Muscle layer of duodenum (tissue), 2 donors: ENCODE results near the gene MGAT4C.
"Not testable (repeated sequence)": the region's sequence is repeated elsewhere in the genome, so short reads cannot be mapped to it uniquely, and the experiment has no call there.

Experiments used
- H3K27ac ChIP-seq: one replicate; pipeline ENCODE4 v1.7.0; 2013; ENCODE audit warnings: mild to moderate bottlenecking, low read length
- H3K27me3 ChIP-seq: one replicate; pipeline ENCODE4 v1.7.0; 2013; ENCODE audit warnings: low read depth, mild to moderate bottlenecking, control low read depth, low read length
- H3K36me3 ChIP-seq, 2 donors: one replicate each; pipeline ENCODE4 v1.7.0; 2013; ENCODE audit warnings: low read length in 2 of 2, control low read depth in 1 of 2, mild to moderate bottlenecking in 1 of 2; ENCODE audit not compliant: insufficient read depth in 2 of 2, control insufficient read depth in 1 of 2
- H3K4me1 ChIP-seq, 2 donors: one replicate each; pipeline ENCODE4 v1.7.0; 2013; ENCODE audit warnings: low read length in 2 of 2, mild to moderate bottlenecking in 2 of 2, control low read depth in 1 of 2, moderate library complexity in 1 of 2; ENCODE audit not compliant: insufficient read depth in 2 of 2, control insufficient read depth in 1 of 2
- H3K4me3 ChIP-seq, 2 donors: one replicate each; pipeline ENCODE4 v1.7.0; 2013; ENCODE audit warnings: low read length in 2 of 2, low read depth in 1 of 2, mild to moderate bottlenecking in 1 of 2
- H3K9me3 ChIP-seq, 2 donors: one replicate each; pipeline ENCODE4 v1.7.0; 2013; ENCODE audit warnings: low read length in 2 of 2, control low read depth in 1 of 2, mild to moderate bottlenecking in 1 of 2; ENCODE audit not compliant: control insufficient read depth in 1 of 2
- donor health status: healthy.

Gene MGAT4C

DNA sequence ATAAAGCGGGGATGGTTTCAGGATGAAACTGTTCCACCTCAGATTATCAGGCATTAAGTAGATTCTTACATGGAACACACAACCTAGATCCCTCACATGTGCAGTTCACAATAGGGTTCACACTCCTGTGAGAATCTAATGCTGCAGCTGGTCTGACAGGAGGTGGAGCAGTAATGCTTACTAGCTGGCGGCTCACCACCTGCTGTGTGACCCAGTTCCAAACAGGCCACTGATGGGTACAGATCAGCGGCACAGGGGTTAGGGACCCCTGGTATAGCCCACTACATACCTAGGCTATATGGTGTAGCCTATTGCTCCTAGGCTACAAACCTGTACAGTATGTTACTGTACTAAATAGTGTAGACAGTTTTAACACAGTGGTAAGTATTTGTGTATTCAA lies 129.3 kb downstream of the MGAT4C start:
- not testable (repeated sequence) for H3K27ac ChIP-seq, H3K27me3 ChIP-seq, H3K36me3 ChIP-seq, H3K4me3 ChIP-seq, H3K9me3 ChIP-seq, H3K4me1 ChIP-seq

DNA sequence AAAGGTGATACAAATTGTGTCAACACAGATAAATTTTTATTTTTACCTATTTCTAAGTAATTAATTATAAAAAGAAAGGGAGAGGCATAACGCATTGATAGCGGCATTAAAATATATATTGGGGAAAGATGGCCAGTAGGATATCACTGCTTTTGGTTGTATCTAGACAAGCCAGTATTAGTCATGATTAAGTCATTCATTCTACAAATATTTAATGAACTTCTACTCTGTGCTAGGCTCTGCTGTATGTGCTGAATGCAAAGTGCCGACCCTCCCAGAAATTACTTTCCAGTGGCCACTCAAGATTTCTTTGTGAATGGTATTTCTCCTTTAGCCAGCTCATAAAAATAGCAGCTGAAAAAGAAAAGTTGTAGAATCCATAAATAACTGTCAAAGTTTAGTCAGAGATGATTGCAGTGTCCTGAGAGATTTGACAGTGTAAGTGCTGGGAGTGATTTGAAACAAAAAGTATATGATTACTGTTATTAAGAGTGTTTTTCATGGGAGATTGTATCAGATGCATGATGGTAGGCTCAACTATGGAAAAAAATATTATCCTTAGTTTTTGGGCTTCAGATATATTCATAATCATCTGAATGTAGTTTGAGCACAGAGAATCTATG lies 133.2 kb downstream of the MGAT4C start:
- no peak overlapping the region for H3K27ac ChIP-seq
- no peaks in the 10 kb centered on the region for H3K9me3 ChIP-seq

DNA sequence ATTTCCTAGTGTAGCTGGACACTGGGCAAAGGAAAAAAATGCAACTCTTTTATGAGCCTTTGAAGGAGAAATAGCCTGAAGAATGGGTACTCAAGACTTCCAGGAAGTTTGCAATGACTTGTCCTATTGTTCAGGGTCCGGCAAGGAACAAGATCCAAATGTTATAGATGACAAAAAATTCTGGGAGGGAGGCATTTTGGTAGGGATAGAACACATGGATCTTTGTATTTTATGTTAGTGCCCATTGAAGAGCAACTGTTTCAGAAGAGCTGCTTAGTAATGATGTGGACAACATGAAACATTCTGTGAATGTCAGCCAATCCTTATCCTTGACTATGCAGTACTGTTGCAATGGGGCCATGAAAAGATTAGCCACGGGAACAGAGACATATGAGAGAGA lies 138.0 kb downstream of the MGAT4C start:
- Histone ChIP-seq H3K27ac (no peak overlapping the region), H3K27me3 (no peaks in the 10 kb centered on the region), H3K4me3 (no peak overlapping the region), H3K36me3 (no peaks in the 10 kb centered on the region), H3K4me1 (no peaks in the 10 kb centered on the region), H3K9me3 (no peaks in the 10 kb centered on the region)

More for the DNA sequence above, 133.2 kb downstream of the MGAT4C start:
- H3K4me3 ChIP-seq = no peak overlapping the region
- no peaks in the 10 kb centered on the region for H3K4me1 ChIP-seq
- H3K27me3 ChIP-seq = no peaks in the 10 kb centered on the region
- no peaks in the 10 kb centered on the region for H3K36me3 ChIP-seq

DNA sequence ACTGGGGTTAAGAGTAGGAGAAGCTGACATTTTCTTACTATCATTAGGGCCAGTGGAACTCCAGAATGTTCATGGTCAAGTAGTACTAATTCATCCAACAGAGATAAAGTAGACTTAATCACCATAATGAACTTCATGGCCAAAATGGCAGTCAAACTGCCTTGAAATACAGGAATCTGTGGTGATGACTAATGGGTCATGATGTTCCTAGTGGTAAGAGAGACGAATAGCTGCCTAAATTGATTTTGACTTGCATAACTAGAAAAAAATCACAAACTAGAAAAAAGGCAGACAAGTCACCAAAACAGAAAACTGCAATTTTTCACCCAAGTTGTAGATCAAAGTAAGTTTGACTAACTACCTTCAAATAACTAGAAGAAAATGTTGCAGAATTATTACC lies 138.5 kb downstream of the MGAT4C start:
- Histone ChIP-seq H3K4me1 (no peaks in the 10 kb centered on the region), H3K9me3 (no peaks in the 10 kb centered on the region), H3K27me3 (no peaks in the 10 kb centered on the region), H3K36me3 (no peaks in the 10 kb centered on the region), H3K27ac (no peak overlapping the region), H3K4me3 (no peak overlapping the region)

DNA sequence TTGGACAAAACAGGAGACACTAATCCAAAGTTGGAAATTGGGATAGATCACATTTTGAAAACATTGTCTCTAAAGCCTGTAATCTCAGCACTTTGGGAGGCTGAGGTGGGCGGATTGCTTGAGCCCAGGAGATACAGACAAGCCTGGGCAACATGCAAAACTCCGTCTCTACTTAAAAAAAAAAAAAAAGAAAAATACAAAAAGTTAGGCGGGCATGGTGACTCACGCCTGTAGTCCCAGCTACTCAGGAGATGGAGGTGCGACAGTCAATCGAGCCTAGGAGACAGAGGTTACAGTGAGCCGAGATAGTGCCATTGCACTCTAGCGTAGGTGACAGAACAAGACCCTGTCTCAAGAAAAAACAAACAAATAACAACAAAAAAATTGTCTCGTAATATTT lies 152.1 kb downstream of the MGAT4C start:
- no peaks in the 10 kb centered on the region for H3K9me3 ChIP-seq
- H3K4me3 ChIP-seq = no peak overlapping the region

DNA sequence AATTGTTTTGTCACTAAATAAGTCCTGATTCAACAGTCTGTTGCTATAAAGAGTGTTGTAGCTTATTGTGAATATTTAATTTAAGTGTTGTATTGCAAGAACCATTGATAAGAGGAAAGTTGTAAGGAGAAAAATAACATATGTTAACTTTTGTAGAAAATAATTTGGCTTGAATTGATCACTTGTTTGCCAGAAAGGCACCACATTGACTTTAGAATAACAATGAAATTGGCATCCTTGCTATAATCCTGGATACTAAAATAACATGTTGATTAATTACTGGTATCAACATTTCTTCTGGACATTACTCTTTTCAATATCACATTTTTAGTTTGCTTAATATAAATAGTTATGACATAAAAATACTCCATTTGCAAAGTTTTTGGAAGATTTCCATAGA lies 159.0 kb downstream of the MGAT4C start:
- Histone ChIP-seq H3K4me1 (no peaks in the 10 kb centered on the region), H3K9me3 (no peaks in the 10 kb centered on the region), H3K4me3 (no peak overlapping the region), H3K36me3 (no peaks in the 10 kb centered on the region), H3K27me3 (no peaks in the 10 kb centered on the region), H3K27ac (no peak overlapping the region)

More for the DNA sequence above, 152.1 kb downstream of the MGAT4C start:
- H3K36me3 ChIP-seq = no peaks in the 10 kb centered on the region
- no peaks in the 10 kb centered on the region for H3K4me1 ChIP-seq
- no peak overlapping the region for H3K27ac ChIP-seq
- no peaks in the 10 kb centered on the region for H3K27me3 ChIP-seq

DNA sequence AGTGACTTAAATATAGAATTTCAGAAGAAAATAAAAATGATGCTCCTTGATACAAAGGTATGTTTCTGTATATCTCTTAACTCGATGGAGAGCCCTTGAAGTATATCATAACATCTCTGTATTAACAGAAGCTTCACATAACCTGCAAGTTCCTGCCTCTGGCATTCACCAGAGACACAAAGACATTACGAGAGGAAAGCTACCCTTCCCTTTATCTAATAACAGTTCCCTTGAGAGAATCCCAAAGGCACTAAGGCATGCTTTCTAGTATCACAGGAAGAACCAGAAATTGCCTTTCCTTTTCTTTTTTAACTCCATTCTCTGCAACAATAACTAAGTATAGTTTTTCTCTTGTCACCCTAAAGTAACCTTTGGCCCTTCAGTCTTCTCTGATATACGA lies 164.5 kb downstream of the MGAT4C start:
- H3K27ac ChIP-seq = no peak overlapping the region
- no peaks in the 10 kb centered on the region for H3K9me3 ChIP-seq
- no peaks in the 10 kb centered on the region for H3K27me3 ChIP-seq
- no peak overlapping the region for H3K4me3 ChIP-seq
- H3K4me1 ChIP-seq = no peaks in the 10 kb centered on the region
- no peaks in the 10 kb centered on the region for H3K36me3 ChIP-seq

DNA sequence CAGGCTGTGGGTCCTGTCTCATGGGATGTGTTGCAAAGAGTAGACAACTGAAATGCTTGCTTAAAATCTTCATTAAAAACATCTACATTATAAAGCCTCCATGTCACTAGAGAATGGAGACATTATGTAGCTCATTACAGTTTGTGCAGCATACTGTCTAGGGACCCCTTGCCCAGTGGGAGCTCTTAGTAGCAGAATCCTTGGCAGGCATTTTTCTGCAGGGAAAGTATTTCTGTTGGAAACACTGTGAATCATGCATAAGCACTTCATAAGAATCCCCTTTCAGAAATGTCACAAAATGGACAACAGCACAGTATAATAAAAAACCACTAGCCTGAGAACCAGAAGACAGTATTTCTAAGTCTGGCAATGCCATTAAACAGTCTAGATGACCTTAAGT lies 174.3 kb downstream of the MGAT4C start:
- no peaks in the 10 kb centered on the region for H3K27me3 ChIP-seq
- no peaks in the 10 kb centered on the region for H3K4me1 ChIP-seq
- no peak overlapping the region for H3K27ac ChIP-seq
- no peaks in the 10 kb centered on the region for H3K9me3 ChIP-seq
- H3K36me3 ChIP-seq = no peaks in the 10 kb centered on the region
- no peak overlapping the region for H3K4me3 ChIP-seq

DNA sequence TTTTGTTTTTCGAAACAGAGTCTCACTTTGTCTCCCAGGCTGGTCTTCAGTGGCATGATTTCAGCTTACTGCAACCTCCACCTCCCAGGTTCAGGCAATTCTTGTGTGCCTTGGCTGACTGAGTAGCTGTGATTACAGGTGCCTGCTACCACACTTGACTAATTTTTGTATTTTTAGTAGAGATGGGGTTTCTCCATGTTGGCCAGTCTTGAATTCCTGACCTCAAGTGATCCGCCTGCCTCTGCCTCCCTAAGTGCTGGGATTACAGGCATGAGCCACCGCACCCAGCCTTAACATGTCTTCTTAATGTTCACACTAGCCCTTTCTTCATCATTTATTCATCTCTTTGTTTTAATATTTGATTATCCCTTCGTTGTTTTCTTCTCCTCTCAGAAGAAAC lies 197.1 kb downstream of the MGAT4C start:
- not testable (repeated sequence) for H3K4me3 ChIP-seq, H3K27ac ChIP-seq, H3K4me1 ChIP-seq, H3K27me3 ChIP-seq, H3K36me3 ChIP-seq, H3K9me3 ChIP-seq

DNA sequence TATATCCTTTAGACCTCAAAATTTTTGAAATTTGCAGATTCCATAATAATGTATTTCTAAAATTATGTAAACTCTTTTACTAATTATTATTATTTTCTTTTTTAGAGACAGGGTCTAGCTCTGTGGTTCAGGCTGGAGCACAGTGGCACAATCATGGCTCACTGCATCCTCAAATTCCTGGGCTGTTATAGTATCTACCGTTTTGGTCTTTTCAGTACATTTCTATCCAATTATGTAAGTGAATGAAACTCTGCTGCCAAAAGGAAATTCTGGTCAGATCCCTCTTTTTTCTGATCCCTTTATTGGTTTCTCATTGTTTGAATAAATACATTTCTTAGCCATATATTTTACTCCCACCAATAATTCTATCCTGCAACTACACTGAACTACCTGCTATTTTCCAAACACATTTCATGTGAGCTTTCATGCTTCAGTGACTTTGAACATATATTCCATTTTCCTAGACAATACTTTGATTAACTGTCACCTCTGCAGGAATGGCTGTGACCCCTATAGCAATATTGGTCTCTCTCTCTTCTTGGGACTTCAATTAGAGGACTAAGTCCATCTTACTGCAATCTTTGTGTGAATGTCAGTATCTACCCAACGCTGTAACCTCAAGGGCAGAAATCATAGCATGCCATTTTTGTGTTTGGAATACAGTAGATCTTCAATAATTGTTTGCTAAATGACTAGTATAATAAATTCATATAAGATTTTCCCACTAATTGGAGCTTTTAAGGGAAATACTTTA lies 198.9 kb downstream of the MGAT4C start:
- Histone ChIP-seq H3K4me1 (no peaks in the 10 kb centered on the region), H3K4me3 (no peak overlapping the region), H3K27me3 (no peaks in the 10 kb centered on the region), H3K9me3 (no peaks in the 10 kb centered on the region), H3K27ac (no peak overlapping the region), H3K36me3 (no peaks in the 10 kb centered on the region)

DNA sequence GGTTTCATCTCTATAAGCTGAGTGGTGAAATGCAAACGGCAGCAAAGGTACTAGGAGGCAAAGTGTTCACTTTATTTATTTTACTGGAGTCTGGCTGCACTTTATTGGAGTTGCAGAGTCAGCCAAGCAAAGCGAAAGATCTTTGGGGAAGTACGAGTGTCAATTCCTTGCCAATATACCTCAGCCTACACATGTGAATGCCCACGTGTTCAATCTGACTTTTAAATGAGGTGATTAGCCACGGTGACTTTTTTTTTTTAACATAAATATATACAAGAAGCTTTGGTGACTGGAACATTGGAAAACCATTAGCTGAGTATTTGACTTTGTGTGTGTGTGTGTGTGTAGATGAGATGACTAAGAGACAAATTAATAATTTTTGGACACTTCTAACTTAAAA lies 203.3 kb downstream of the MGAT4C start:
- H3K4me1 ChIP-seq = no peaks in the 10 kb centered on the region
- H3K27me3 ChIP-seq = no peaks in the 10 kb centered on the region
- no peaks in the 10 kb centered on the region for H3K36me3 ChIP-seq
- H3K27ac ChIP-seq = no peak overlapping the region
- H3K9me3 ChIP-seq = no peaks in the 10 kb centered on the region
- no peak overlapping the region for H3K4me3 ChIP-seq

DNA sequence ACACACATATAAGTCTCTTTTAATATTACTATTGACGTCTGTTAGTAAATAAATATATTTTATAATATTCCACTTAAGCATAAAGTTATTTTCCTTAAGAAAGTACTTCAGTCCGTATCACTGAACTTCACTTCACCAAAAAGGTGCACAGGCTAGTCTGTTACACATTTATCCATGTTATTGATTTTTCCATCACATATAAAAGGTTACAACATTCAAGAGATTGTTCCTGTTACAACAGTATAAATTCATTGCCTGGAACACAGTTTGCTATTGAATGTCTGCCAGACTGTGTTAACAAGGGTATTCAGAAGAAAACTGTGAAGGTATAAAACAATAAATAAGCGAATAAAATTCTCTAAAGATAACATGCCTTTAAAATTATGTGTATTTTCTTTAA lies 206.2 kb downstream of the MGAT4C start:
- Histone ChIP-seq H3K27ac (no peak overlapping the region), H3K9me3 (no peaks in the 10 kb centered on the region), H3K27me3 (no peaks in the 10 kb centered on the region), H3K36me3 (no peaks in the 10 kb centered on the region), H3K4me1 (no peaks in the 10 kb centered on the region), H3K4me3 (no peak overlapping the region)
